ENCODE data around the gene LINC00237.

- TF ChIP-seq SUZ12 (IDR thresholded peaks at IDR 0.05) (no peak), FOXM1 (IDR thresholded peaks at IDR 0.05; ENCODE audit: borderline replicate concordance) (no peak), HDGF (IDR thresholded peaks at IDR 0.05; ENCODE audit: borderline replicate concordance) (no peak), FOXK2 (IDR thresholded peaks at IDR 0.05) (no peak), ZNF384 (IDR thresholded peaks at IDR 0.05) (no peak), BHLHE40 (IDR thresholded peaks at IDR 0.05; ENCODE audit: borderline replicate concordance) (no peak), TARDBP (IDR thresholded peaks at IDR 0.05) (no peak), CTBP1 (IDR thresholded peaks at IDR 0.05; ENCODE audit: borderline replicate concordance) (no peak), FOXA1 (IDR thresholded peaks at IDR 0.05) (no peak), SP1 (IDR thresholded peaks at IDR 0.05) (no peak), LEF1 (IDR thresholded peaks at IDR 0.05; ENCODE audit: borderline replicate concordance) (no peak), ARNT (IDR thresholded peaks at IDR 0.05) (no peak), ELF4 (IDR thresholded peaks at IDR 0.05) (no peak), NFRKB (IDR thresholded peaks at IDR 0.05) (no peak)
These were observed 27.9 kb upstream of the LINC00237 start for GRCh38 chr20:21133917-21134622.

Data from HEK293T (cell line).